ENCODE measurements around the gene TMEM131. TPM values are rescaled to one million over a fixed set of nuclear protein-coding genes. Genes with fewer than 3 reads are reported as not detected.

TMEM131 gene
- total RNA-seq, 6 donors from 2014 or later: 30.5 to 67.5 (median 39.7) TPM

- Histone ChIP-seq H3K36me3 (no peaks in the 10 kb centered on the region), H3K4me3 (no peak overlapping the region), H3K9me3 (no peaks in the 10 kb centered on the region), H3K27ac (no peak overlapping the region), H3K27me3 (no peaks in the 10 kb centered on the region), H3K4me1 (peaks cover 14 to 27% (median 22%) of the 10 kb centered on the region in 4 donors)
- ATAC-seq (ENCODE audit: low FRiP score in 2 of 2) (no peak), DNase-seq (no peak)
- TF ChIP-seq, protein P1, sequence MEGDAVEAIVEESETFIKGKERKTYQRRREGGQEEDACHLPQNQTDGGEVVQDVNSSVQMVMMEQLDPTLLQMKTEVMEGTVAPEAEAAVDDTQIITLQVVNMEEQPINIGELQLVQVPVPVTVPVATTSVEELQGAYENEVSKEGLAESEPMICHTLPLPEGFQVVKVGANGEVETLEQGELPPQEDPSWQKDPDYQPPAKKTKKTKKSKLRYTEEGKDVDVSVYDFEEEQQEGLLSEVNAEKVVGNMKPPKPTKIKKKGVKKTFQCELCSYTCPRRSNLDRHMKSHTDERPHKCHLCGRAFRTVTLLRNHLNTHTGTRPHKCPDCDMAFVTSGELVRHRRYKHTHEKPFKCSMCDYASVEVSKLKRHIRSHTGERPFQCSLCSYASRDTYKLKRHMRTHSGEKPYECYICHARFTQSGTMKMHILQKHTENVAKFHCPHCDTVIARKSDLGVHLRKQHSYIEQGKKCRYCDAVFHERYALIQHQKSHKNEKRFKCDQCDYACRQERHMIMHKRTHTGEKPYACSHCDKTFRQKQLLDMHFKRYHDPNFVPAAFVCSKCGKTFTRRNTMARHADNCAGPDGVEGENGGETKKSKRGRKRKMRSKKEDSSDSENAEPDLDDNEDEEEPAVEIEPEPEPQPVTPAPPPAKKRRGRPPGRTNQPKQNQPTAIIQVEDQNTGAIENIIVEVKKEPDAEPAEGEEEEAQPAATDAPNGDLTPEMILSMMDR (IDR thresholded peaks at IDR 0.05): no peak
- TF ChIP-seq POLR2A (IDR thresholded peaks at IDR 0.05) (no peak), EP300 (IDR thresholded peaks at IDR 0.05) (no peak), POLR2AphosphoS5 (IDR thresholded peaks at IDR 0.05) (no peak)
- 68 to 81% methylated on average over 3 of the region's 3 CpGs for WGBS, 2 donors
Measured at GRCh38 chr2:97966545-97967215, 29.1 kb downstream of the TMEM131 start.

- no peaks in the 10 kb centered on the region for H3K9me3 ChIP-seq
- ATAC-seq (ENCODE audit: low FRiP score in 2 of 2): no peak
- no peak for DNase-seq
- no peak overlapping the region for H3K4me3 ChIP-seq
- peaks cover 6 to 23% (median 15%) of the 10 kb centered on the region in 4 donors for H3K4me1 ChIP-seq
- TF ChIP-seq EP300 (IDR thresholded peaks at IDR 0.05) (no peak), POLR2AphosphoS5 (IDR thresholded peaks at IDR 0.05) (no peak), POLR2A (IDR thresholded peaks at IDR 0.05) (no peak)
- TF ChIP-seq, protein P1 (IDR thresholded peaks at IDR 0.05): no peak
- H3K27me3 ChIP-seq: no peaks in the 10 kb centered on the region
- WGBS, 2 donors: 90 to 93% methylated on average over 12 of the region's 12 CpGs
- H3K36me3 ChIP-seq: no peaks in the 10 kb centered on the region
- H3K27ac ChIP-seq: no peak overlapping the region
Measured at GRCh38 chr2:97965116-97965515, 30.6 kb downstream of the TMEM131 start.

GRCh38 chr2:97963880-97964279 lies 31.9 kb downstream of the TMEM131 start:
- TF ChIP-seq POLR2AphosphoS5 (IDR thresholded peaks at IDR 0.05) (no peak), POLR2A (IDR thresholded peaks at IDR 0.05) (no peak)
- 44 to 50% methylated on average over 1 of the region's 1 CpG for WGBS, 2 donors
- Histone ChIP-seq H3K4me1 (peaks cover 0 to 23% (median 9%) of the 10 kb centered on the region in 4 donors), H3K27ac (no peak overlapping the region), H3K36me3 (no peaks in the 10 kb centered on the region), H3K4me3 (no peak overlapping the region), H3K27me3 (no peaks in the 10 kb centered on the region), H3K9me3 (no peaks in the 10 kb centered on the region)
- ATAC-seq (ENCODE audit: low FRiP score in 2 of 2) (no peak), DNase-seq (no peak)

DNA sequence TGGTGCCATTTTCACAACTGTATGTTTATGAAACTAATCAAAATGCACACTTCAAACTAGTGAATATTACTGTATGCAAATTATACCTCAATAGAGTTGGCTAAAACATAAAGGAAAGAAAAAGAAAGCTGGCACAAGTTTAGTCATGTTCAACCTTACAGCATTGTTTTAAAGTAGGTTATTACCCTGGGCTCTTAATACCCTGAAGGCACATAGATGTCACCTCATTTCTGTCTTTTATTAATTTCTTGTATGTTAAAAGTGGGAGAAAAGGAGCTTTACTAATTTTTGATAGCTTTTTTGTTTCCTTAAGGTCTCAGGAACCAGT lies 32.7 kb downstream of the TMEM131 start:
- Histone ChIP-seq H3K36me3 (no peaks in the 10 kb centered on the region), H3K4me1 (peaks cover 0 to 21% (median 11%) of the 10 kb centered on the region in 4 donors), H3K4me3 (no peak overlapping the region), H3K27ac (no peak overlapping the region), H3K27me3 (no peaks in the 10 kb centered on the region), H3K9me3 (no peaks in the 10 kb centered on the region)
- ATAC-seq (ENCODE audit: low FRiP score in 2 of 2) (no peak), DNase-seq (no peak)
- TF ChIP-seq POLR2A (IDR thresholded peaks at IDR 0.05) (no peak), POLR2AphosphoS5 (IDR thresholded peaks at IDR 0.05) (no peak), EP300 (IDR thresholded peaks at IDR 0.05) (no peak)
- TF ChIP-seq, protein P1 (IDR thresholded peaks at IDR 0.05): no peak

DNA sequence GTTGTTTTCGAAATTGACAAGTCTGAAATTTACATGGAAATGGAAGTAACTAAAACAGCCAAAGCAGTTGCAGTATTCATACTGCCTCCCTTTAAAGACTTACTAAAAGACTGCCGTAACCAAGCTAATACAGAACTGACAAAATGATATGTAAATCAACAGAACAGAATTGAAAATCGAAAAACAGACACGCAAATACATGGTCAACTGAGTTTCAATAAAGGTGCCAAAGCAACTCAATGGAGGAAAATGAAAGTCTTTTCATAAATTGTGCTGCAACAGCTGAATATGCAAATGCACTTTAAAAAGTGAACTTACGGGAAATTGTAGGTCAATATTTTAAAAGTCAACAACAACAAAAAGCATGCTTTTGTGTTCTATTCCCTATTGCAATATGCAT lies 34.2 kb downstream of the TMEM131 start:
- H3K4me3 ChIP-seq: no peak overlapping the region
- 79 to 98% methylated on average over 5 of the region's 5 CpGs for WGBS, 2 donors
- TF ChIP-seq POLR2A (IDR thresholded peaks at IDR 0.05) (no peak), POLR2AphosphoS5 (IDR thresholded peaks at IDR 0.05) (no peak), EP300 (IDR thresholded peaks at IDR 0.05) (no peak)
- TF ChIP-seq, protein P1 (IDR thresholded peaks at IDR 0.05): no peak
- H3K27me3 ChIP-seq: no peaks in the 10 kb centered on the region
- H3K36me3 ChIP-seq: no peaks in the 10 kb centered on the region
- H3K27ac ChIP-seq: no peak overlapping the region
- no peak for ATAC-seq (ENCODE audit: low FRiP score in 2 of 2)
- peaks cover 0 to 19% (median 6%) of the 10 kb centered on the region in 4 donors for H3K4me1 ChIP-seq
- no peaks in the 10 kb centered on the region for H3K9me3 ChIP-seq
- DNase-seq: no peak

Data from upper lobe of left lung (tissue), 6 donors.